ENCODE measurements around the gene MEA1. TPM values are rescaled to one million over a fixed set of nuclear protein-coding genes. Genes with fewer than 3 reads are reported as not detected.
"Not testable (repeated sequence)": the region's sequence is repeated elsewhere in the genome, so short reads cannot be mapped to it uniquely, and the experiment has no call there.

Gene MEA1
- total and polyA plus RNA-seq, 4 donors = 10.7 to 50.3 (median 30.6) TPM

DNA sequence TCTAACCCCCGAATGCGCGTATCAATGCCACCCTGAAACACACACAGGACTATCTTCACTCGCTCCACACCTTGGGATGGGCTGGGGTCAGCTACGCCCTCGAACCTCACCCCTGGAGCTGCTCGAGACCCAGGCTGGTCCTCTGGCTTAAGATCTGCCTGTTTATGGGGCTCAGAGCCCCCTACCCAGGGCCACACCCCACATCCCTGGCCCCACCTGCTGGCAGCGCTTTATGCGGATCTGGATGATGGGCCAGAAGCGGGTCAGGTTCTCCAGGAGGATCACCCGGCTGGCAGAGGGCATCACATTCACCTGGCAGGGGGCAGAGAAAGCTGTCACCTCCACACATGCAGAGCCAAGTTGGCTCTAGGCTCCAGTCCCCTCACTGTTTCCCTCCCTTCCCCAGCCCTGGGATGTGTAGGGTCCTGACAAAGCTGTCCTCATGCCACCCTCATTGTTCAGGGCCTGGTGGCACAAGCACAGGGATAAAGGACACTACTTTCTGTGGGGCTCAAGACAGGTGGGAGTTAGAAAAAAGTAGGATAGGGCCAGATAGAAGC is 31.7 kb upstream of the MEA1 start:
- H3K9me3 ChIP-seq (ENCODE audit: control insufficient read depth in 4 of 4, low read length in 3 of 4) = no peaks in the 10 kb centered on the region
- H3K36me3 ChIP-seq (ENCODE audit: control insufficient read depth in 4 of 4, insufficient read depth in 3 of 4, low read depth in 1 of 4, low read length in 3 of 4) = peaks cover 9 to 62% (median 27%) of the 10 kb centered on the region in 4 donors
- no peak overlapping the region for H3K4me3 ChIP-seq (ENCODE audit: low read depth in 1 of 3, low read length in 3 of 3)
- WGBS = 94% methylated on average over 11 of the region's 11 CpGs
- no peaks in the 10 kb centered on the region for H3K27me3 ChIP-seq (ENCODE audit: control insufficient read depth in 4 of 4, insufficient read depth in 4 of 4, low read length in 3 of 4)
- no peak for TF ChIP-seq FOXA1 (IDR thresholded peaks at IDR 0.05)
- TF ChIP-seq, protein P1, sequence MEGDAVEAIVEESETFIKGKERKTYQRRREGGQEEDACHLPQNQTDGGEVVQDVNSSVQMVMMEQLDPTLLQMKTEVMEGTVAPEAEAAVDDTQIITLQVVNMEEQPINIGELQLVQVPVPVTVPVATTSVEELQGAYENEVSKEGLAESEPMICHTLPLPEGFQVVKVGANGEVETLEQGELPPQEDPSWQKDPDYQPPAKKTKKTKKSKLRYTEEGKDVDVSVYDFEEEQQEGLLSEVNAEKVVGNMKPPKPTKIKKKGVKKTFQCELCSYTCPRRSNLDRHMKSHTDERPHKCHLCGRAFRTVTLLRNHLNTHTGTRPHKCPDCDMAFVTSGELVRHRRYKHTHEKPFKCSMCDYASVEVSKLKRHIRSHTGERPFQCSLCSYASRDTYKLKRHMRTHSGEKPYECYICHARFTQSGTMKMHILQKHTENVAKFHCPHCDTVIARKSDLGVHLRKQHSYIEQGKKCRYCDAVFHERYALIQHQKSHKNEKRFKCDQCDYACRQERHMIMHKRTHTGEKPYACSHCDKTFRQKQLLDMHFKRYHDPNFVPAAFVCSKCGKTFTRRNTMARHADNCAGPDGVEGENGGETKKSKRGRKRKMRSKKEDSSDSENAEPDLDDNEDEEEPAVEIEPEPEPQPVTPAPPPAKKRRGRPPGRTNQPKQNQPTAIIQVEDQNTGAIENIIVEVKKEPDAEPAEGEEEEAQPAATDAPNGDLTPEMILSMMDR (IDR thresholded peaks at IDR 0.05; ENCODE audit: low read depth, low read length, missing input control) = no peak
- TF ChIP-seq SP1 (IDR thresholded peaks at IDR 0.05) = no peak
- TF ChIP-seq, protein P2, sequence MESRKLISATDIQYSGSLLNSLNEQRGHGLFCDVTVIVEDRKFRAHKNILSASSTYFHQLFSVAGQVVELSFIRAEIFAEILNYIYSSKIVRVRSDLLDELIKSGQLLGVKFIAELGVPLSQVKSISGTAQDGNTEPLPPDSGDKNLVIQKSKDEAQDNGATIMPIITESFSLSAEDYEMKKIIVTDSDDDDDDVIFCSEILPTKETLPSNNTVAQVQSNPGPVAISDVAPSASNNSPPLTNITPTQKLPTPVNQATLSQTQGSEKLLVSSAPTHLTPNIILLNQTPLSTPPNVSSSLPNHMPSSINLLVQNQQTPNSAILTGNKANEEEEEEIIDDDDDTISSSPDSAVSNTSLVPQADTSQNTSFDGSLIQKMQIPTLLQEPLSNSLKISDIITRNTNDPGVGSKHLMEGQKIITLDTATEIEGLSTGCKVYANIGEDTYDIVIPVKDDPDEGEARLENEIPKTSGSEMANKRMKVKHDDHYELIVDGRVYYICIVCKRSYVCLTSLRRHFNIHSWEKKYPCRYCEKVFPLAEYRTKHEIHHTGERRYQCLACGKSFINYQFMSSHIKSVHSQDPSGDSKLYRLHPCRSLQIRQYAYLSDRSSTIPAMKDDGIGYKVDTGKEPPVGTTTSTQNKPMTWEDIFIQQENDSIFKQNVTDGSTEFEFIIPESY (IDR thresholded peaks at IDR 0.05) = no peak
- TF ChIP-seq RXRA (IDR thresholded peaks at IDR 0.05) = no peak
- TF ChIP-seq NR2F2 (IDR thresholded peaks at IDR 0.05) = no peak
- no peaks in the 10 kb centered on the region for H3K4me1 ChIP-seq (ENCODE audit: control insufficient read depth in 4 of 4, insufficient read depth in 4 of 4, low read length in 3 of 4)
- no peak overlapping the region for H3K9ac ChIP-seq (ENCODE audit: low read depth in 1 of 2, low read length in 2 of 2)
- no peak overlapping the region for H3K27ac ChIP-seq (ENCODE audit: low read depth in 1 of 2, low read length in 2 of 2)
- DNase-seq (ENCODE audit: low spot score) = no peak

DNA sequence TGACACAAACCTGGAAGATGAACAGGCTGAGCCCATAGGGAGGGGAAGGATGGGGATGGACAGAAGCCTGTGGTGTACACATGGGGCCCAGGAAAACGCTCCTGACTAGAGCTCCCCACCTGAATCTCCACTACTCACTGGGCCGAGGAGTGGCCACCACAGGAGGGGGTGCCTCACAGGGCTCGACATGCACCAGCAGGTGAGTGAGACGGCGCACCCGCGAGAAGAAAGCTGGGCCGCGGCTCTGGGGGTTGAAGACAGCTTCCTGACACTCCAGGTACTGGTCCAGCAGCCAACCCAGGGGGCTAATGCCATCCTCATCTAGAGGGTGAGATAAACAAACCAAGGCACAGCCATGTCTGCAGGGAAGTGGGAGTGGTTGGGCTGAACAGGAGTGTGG is 29.6 kb upstream of the MEA1 start:
- peaks cover 9 to 60% (median 32%) of the 10 kb centered on the region in 4 donors for H3K36me3 ChIP-seq (ENCODE audit: control insufficient read depth in 4 of 4, insufficient read depth in 3 of 4, low read depth in 1 of 4, low read length in 3 of 4)

DNA sequence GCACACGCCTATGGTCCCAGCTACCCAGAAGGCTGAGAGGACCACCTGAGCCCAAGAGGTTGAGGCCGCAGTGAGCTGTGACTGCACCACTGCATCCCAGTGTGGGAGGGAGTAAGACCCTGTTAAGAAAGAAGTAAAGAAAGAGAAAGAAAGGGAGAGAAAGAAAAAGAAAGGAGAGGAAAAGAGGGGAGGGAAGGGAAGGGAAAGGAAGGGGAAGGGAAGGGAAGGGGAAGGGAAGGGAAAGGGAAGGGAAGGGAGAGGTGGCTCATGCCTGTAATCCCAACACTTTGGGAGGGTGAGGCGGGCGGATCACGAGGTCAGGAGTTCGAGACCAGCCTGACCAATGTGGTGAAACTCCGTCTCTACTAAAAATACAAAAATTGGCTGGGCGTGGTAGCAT is 27.7 kb upstream of the MEA1 start:
- H3K4me3 ChIP-seq (ENCODE audit: low read depth in 1 of 3, low read length in 3 of 3); H3K4me1 ChIP-seq (ENCODE audit: control insufficient read depth in 4 of 4, insufficient read depth in 4 of 4, low read length in 3 of 4); H3K27ac ChIP-seq (ENCODE audit: low read depth in 1 of 2, low read length in 2 of 2); H3K9me3 ChIP-seq (ENCODE audit: control insufficient read depth in 4 of 4, low read length in 3 of 4); DNase-seq (ENCODE audit: low spot score); H3K9ac ChIP-seq (ENCODE audit: low read depth in 1 of 2, low read length in 2 of 2); H3K27me3 ChIP-seq (ENCODE audit: control insufficient read depth in 4 of 4, insufficient read depth in 4 of 4, low read length in 3 of 4): not testable (repeated sequence)
- peaks cover under 1 to 61% (median 36%) of the 10 kb centered on the region in 4 donors for H3K36me3 ChIP-seq (ENCODE audit: control insufficient read depth in 4 of 4, insufficient read depth in 3 of 4, low read depth in 1 of 4, low read length in 3 of 4)
- 96% methylated on average over 8 of the region's 8 CpGs for WGBS

More for the DNA sequence above, 29.6 kb upstream of the MEA1 start:
- Histone ChIP-seq H3K9ac (ENCODE audit: low read depth in 1 of 2, low read length in 2 of 2) (no peak overlapping the region), H3K27ac (ENCODE audit: low read depth in 1 of 2, low read length in 2 of 2) (no peak overlapping the region), H3K9me3 (ENCODE audit: control insufficient read depth in 4 of 4, low read length in 3 of 4) (no peaks in the 10 kb centered on the region), H3K27me3 (ENCODE audit: control insufficient read depth in 4 of 4, insufficient read depth in 4 of 4, low read length in 3 of 4) (no peaks in the 10 kb centered on the region), H3K4me3 (ENCODE audit: low read depth in 1 of 3, low read length in 3 of 3) (no peak overlapping the region), H3K4me1 (ENCODE audit: control insufficient read depth in 4 of 4, insufficient read depth in 4 of 4, low read length in 3 of 4) (no peaks in the 10 kb centered on the region)
- TF ChIP-seq HNF4A (conservative IDR thresholded peaks at IDR 0.05) = no peak
- TF ChIP-seq, protein P3, sequence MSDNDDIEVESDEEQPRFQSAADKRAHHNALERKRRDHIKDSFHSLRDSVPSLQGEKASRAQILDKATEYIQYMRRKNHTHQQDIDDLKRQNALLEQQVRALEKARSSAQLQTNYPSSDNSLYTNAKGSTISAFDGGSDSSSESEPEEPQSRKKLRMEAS (IDR thresholded peaks at IDR 0.05) = no peak
- no peak for DNase-seq (ENCODE audit: low spot score)
- 95% methylated on average over 9 of the region's 9 CpGs for WGBS
